Activated T-cell treated with anti-CD3 and anti-CD28 coated beads, Interleukin-2, amount 50 U/mL, for 4 hours (primary cell): ENCODE results near the gene FAHD1. TPM values are rescaled to one million over a fixed set of nuclear protein-coding genes. Genes with fewer than 3 reads are reported as not detected.

Experiments
- ATAC-seq, 2 donors: fragments of 200-7000 bp; cut with Tn5 transposase; one replicate each; pipeline ENCODE4 v1.10.0; 2021
- DNase-seq: peaks from one replicate; pipeline ENCODE4 v3.0.0-alpha.2; 2020
- H3K27me3 Mint-ChIP-seq: one replicate; pipeline ENCODE4 v1.8.0; 2021; ENCODE audit warnings: low read depth, mixed read lengths
- H3K36me3 Mint-ChIP-seq: one replicate; pipeline ENCODE4 v1.8.0; 2022; ENCODE audit warnings: mixed read lengths; ENCODE audit not compliant: insufficient read depth
- H3K4me1 Mint-ChIP-seq: one replicate; pipeline ENCODE4 v1.8.0; 2021; ENCODE audit warnings: low read depth, mixed read lengths
- H3K4me3 Mint-ChIP-seq: one replicate; pipeline ENCODE4 v1.8.0; 2021; ENCODE audit warnings: mild to moderate bottlenecking, moderate library complexity, mixed read lengths
- H3K9me3 Mint-ChIP-seq: one replicate; pipeline ENCODE4 v1.8.0; 2021; ENCODE audit warnings: mixed read lengths
- total RNA-seq, 3 donors: library from RNA; stranded (reverse); gene quantifications; one replicate each; pipeline ENCODE4 v1.2.1, GENCODE V29; 2021

Gene FAHD1
- total RNA-seq, 3 donors from 2014 or later, result 22.8 to 27.9 (median 24.0) TPM

DNA sequence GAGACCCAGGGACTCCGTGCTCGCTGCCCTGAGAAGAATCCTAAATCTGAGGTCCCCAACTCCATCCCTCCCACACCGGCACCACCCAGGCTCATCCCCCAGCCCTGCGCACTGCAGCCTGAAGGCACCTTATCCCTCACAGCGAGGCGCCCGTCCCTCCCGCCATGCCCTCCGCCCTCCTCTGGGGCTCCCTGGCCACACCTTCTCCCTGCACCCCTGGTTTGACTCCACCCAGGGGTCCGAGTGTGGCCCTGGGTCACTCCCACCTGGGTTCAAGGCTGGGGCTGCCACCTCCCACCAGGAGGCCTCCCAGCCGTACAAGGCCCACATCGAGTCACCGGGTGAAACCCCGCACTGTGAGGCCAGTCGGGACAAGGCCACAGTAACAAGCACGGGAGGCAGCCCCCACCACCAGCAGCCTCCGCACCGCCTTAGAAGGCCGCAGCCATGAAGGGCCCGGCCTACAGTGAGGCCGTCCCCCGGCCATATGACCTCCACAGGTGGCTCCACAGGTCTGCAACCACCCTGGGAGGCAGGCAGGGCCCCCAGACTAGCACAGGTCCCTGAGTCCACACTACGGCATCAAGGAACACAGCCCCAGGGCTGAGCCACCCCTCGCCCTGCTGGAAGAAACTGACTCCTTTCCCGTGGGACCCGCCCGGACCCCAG is 8.7 kb upstream of the FAHD1 start:
- ATAC-seq, result no peak
- H3K36me3 Mint-ChIP-seq, result peaks cover 11% of the 10 kb centered on the region
- H3K4me1 Mint-ChIP-seq, result peaks cover under 1% of the 10 kb centered on the region
- H3K9me3 Mint-ChIP-seq, result no peaks in the 10 kb centered on the region
- H3K27me3 Mint-ChIP-seq, result no peaks in the 10 kb centered on the region
- DNase-seq, result no peak
- no peak overlapping the region for H3K4me3 Mint-ChIP-seq

- Mint-ChIP-seq H3K27me3 (no peaks in the 10 kb centered on the region), H3K4me3 (no peak overlapping the region), H3K36me3 (peaks cover 9% of the 10 kb centered on the region), H3K9me3 (no peaks in the 10 kb centered on the region), H3K4me1 (peaks cover 3% of the 10 kb centered on the region)
- no peak for DNase-seq
- ATAC-seq, result no peak
Observed at GRCh38 chr16:1818873-1819525, 8.0 kb upstream of the FAHD1 start.

- DNase-seq (no peak), ATAC-seq (no peak)
- Mint-ChIP-seq H3K27me3 (no peaks in the 10 kb centered on the region), H3K36me3 (peaks cover 9% of the 10 kb centered on the region), H3K4me3 (no peak overlapping the region), H3K9me3 (no peaks in the 10 kb centered on the region), H3K4me1 (peaks cover 9% of the 10 kb centered on the region)
Observed at GRCh38 chr16:1819611-1820010, 7.4 kb upstream of the FAHD1 start.

DNA sequence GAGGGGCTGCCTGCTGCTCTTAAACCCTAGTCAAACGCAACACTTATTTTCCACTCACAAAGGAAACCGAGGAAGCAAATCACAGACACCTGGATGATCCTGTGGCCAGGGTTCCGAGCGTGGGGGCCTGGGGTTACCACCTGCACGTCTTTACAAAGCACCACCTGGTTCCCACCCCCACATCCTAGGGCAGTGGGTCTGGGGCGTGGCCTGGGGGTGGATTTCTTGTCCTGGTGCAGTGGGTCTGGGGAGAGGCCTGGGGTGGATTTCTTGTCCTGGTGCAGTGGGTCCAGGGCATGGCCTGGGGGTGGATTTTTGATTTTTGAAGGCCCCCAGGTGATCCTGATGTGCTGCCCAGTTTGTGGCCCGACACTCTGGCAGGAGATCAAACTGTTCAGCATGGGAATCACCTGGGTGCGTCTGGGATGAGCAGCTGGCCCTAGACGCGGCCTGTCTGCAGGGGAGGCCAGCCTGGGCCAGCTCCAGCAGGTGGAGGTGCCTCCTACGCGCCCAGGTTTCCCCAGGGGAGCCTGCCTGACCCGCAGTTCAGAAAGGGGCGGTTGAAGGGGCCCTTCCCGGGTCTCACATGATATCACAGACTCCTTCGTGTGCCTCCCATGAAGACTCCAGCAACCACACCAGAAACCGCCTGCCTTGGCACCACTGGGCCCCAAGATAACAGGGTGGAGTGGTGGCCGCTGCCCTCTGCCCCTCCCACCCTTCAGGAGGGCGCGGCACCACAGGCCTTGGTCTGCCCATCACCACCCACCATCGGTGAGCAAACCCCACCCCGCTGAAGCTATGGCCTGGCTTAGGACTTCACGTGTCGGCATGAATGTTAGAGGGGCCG is 6.7 kb upstream of the FAHD1 start:
- peaks cover 5% of the 10 kb centered on the region for H3K36me3 Mint-ChIP-seq
- no peak overlapping the region for H3K4me3 Mint-ChIP-seq
- no peaks in the 10 kb centered on the region for H3K27me3 Mint-ChIP-seq
- H3K9me3 Mint-ChIP-seq, result no peaks in the 10 kb centered on the region
- ATAC-seq (no peak), DNase-seq (no peak)
- peaks cover 12% of the 10 kb centered on the region for H3K4me1 Mint-ChIP-seq

DNA sequence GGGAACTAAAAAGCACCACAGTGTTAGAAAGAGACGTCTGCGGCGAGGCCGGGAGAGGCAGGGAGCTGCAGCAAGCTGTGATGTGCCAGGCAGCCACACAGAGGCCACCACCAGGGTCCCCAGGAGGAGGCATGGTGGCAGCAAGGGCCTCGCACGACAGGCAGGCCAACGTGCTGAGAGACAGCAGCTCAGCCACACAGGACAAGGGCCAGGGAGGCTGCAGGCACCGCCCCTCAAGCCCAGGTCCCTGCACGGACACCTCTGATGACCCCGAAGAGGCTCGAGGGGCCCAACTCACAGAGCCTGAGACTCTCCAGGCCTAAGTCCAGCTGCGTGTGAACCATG is 6.1 kb upstream of the FAHD1 start:
- DNase-seq, result no peak
- Mint-ChIP-seq H3K4me1 (peaks cover 18% of the 10 kb centered on the region), H3K27me3 (no peaks in the 10 kb centered on the region), H3K36me3 (peaks cover 2% of the 10 kb centered on the region), H3K4me3 (no peak overlapping the region), H3K9me3 (no peaks in the 10 kb centered on the region)
- no peak for ATAC-seq

DNA sequence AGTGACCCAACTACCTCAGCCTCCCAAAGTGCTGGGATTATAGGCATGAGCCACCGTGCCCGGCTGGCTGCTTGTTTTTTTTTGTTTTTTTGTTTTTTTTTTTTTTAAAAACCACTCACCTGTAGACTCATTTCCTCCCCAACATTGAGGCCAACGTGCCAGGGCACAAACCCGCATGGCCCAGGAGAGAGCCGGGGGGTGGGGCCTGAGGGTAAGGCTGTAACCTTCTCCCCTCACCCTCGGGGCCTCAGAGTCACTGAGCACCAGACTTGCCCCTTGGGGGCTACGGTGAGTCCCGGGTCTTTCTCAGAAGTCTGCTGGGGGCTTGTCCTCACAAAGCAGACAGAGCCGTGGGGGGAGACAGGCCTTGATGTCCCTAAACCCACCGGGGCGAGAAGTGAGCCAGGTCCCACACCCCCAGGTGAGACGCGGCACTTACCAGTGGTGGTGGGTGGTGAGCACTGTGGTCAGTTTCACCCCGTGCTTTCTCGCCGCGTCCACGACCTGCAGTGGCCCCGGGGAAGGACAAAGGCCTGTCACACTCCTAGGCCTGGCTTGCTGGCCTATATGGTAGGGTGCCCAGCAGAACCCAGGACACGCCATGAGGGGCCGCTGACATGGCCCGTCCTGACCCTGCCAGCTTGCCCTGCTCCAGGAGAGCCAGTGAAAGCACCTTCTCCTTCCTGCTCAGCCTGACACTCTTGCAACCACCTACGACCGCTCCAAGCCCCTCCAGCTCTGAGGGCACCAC is 5.0 kb upstream of the FAHD1 start:
- Mint-ChIP-seq H3K27me3 (no peaks in the 10 kb centered on the region), H3K9me3 (no peaks in the 10 kb centered on the region), H3K4me1 (peaks cover 19% of the 10 kb centered on the region), H3K36me3 (peaks cover 2% of the 10 kb centered on the region), H3K4me3 (no peak overlapping the region)
- DNase-seq (no peak), ATAC-seq (no peak)

GRCh38 chr16:1822801-1823200 is 4.2 kb upstream of the FAHD1 start:
- Mint-ChIP-seq H3K4me3 (no peak overlapping the region), H3K9me3 (no peaks in the 10 kb centered on the region), H3K27me3 (no peaks in the 10 kb centered on the region), H3K36me3 (peaks cover 2% of the 10 kb centered on the region), H3K4me1 (peaks cover 26% of the 10 kb centered on the region)
- no peak for ATAC-seq
- DNase-seq, result no peak

GRCh38 chr16:1823821-1824220 is 3.2 kb upstream of the FAHD1 start:
- ATAC-seq (no peak), DNase-seq (no peak)
- Mint-ChIP-seq H3K4me3 (no peak overlapping the region), H3K4me1 (peaks cover 28% of the 10 kb centered on the region), H3K27me3 (no peaks in the 10 kb centered on the region), H3K9me3 (no peaks in the 10 kb centered on the region), H3K36me3 (peaks cover 2% of the 10 kb centered on the region)

- no peaks in the 10 kb centered on the region for H3K9me3 Mint-ChIP-seq
- peaks cover 36% of the 10 kb centered on the region for H3K4me1 Mint-ChIP-seq
- no peak for ATAC-seq
- H3K36me3 Mint-ChIP-seq, result no peaks in the 10 kb centered on the region
- H3K4me3 Mint-ChIP-seq, result peak overlapping the region; percentile 81
- H3K27me3 Mint-ChIP-seq, result no peaks in the 10 kb centered on the region
- DNase-seq, result no peak
Observed at GRCh38 chr16:1825381-1825863, 1.6 kb upstream of the FAHD1 start.

DNA sequence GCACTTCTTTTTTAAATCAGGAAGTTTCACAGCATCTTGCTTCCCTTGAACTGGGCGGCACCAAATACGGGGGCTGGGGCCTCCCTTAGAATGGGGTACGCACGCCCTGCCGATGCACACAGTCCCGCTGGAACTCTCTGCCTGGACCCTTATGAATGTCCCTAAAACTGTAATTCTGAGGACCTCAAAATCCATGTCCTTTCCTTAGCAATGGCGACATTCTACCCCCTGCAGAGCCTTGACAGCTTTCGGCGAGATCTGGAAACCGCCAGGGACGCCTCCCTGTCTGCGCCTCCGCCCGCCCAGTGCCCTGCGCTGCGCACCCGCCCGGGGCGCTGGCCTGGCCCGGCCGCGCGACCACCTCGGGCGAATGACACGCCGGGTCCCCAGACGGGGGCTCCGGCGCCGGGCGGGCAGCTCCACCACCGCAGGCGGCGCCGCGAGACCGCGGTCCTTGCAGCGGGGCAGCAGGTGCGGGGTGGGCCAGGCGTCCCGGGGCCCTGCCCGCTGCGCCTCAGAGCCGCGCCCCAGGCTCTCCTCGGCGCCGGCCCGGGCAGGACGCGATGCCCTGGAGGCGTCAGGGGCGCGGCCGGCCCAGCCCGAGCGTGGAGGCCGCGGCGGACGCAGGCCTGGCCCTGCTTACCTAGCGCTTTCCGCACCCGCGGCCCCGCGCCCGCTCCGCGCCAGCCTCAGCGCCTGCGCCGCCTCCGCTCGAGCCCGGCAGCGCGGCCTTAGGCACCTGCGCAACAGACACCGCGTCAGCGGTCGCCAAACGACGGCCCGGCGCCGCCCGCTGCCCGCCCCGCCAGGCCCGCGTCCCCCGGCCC is 929 bp upstream of the FAHD1 start:
- no peaks in the 10 kb centered on the region for H3K27me3 Mint-ChIP-seq
- peak; percentile 59 for DNase-seq
- peak; percentile 82 to 86 for ATAC-seq
- peaks cover 36% of the 10 kb centered on the region for H3K4me1 Mint-ChIP-seq
- H3K36me3 Mint-ChIP-seq, result peaks cover 4% of the 10 kb centered on the region
- no peaks in the 10 kb centered on the region for H3K9me3 Mint-ChIP-seq
- peak overlapping the region; percentile 81 for H3K4me3 Mint-ChIP-seq

DNA sequence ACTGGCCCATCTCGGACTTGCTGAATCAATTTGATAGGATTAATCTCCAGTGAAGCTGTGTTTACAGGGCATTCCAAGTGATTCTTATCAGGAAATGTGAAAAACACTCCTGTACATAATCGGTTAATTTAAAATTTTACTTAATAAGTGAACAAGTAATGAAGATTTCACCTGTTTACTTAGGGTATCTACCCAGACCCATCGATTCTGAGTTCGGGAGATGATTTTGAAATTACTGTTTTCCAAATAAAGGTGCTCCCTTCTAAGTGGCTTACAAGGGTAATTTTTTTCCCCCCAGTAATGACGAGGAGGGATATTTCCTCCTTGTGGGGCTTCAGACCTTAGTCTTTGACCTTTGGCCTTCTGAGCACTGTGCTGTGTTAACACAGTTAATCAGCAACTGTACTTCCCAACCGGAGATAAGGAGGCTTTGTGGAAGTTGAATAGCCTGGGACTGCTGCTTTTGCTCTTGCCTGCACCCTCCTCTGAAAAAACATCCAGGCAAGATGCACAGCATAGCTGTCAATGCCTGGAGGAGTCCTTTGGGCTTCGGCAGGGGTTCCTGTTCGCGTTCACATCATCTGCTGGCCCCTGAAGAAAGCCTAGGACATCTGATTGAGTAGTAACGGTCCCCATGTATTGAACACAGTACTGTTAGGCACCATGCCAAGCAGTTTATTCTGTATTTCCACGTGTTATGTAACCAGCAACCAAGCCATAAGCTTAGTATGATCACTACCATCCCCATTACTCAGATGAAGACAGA is 1.8 kb downstream of the FAHD1 start:
- no peak for ATAC-seq
- H3K36me3 Mint-ChIP-seq, result peaks cover 6% of the 10 kb centered on the region
- H3K4me1 Mint-ChIP-seq, result peaks cover 33% of the 10 kb centered on the region
- H3K9me3 Mint-ChIP-seq, result no peaks in the 10 kb centered on the region
- H3K4me3 Mint-ChIP-seq, result peak overlapping the region; percentile 94
- H3K27me3 Mint-ChIP-seq, result no peaks in the 10 kb centered on the region
- DNase-seq, result no peak

- ATAC-seq, result no peak
- Mint-ChIP-seq H3K9me3 (no peaks in the 10 kb centered on the region), H3K36me3 (peaks cover 6% of the 10 kb centered on the region), H3K4me3 (no peak overlapping the region), H3K4me1 (peaks cover 24% of the 10 kb centered on the region), H3K27me3 (no peaks in the 10 kb centered on the region)
- no peak for DNase-seq
Observed at GRCh38 chr16:1830213-1830612, 3.2 kb downstream of the FAHD1 start.
